IPS DF 4.7 (cell line): Measurements from ENCODE around the gene XPO1.
A peak's percentile ranks its signal among the peaks of the same experiment; 100 is the strongest.
"Not testable (repeated sequence)": the region's sequence is repeated elsewhere in the genome, so short reads cannot be mapped to it uniquely, and the experiment has no call there.

ENCODE experiments used
- DNase-seq: peaks from one replicate; pipeline ENCODE4 v3.0.0-alpha.2; 2013; ENCODE audit warnings: low spot score; ENCODE audit errors: extremely low read depth

Gene XPO1, protein sequence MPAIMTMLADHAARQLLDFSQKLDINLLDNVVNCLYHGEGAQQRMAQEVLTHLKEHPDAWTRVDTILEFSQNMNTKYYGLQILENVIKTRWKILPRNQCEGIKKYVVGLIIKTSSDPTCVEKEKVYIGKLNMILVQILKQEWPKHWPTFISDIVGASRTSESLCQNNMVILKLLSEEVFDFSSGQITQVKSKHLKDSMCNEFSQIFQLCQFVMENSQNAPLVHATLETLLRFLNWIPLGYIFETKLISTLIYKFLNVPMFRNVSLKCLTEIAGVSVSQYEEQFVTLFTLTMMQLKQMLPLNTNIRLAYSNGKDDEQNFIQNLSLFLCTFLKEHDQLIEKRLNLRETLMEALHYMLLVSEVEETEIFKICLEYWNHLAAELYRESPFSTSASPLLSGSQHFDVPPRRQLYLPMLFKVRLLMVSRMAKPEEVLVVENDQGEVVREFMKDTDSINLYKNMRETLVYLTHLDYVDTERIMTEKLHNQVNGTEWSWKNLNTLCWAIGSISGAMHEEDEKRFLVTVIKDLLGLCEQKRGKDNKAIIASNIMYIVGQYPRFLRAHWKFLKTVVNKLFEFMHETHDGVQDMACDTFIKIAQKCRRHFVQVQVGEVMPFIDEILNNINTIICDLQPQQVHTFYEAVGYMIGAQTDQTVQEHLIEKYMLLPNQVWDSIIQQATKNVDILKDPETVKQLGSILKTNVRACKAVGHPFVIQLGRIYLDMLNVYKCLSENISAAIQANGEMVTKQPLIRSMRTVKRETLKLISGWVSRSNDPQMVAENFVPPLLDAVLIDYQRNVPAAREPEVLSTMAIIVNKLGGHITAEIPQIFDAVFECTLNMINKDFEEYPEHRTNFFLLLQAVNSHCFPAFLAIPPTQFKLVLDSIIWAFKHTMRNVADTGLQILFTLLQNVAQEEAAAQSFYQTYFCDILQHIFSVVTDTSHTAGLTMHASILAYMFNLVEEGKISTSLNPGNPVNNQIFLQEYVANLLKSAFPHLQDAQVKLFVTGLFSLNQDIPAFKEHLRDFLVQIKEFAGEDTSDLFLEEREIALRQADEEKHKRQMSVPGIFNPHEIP (N-terminal part only)

DNA sequence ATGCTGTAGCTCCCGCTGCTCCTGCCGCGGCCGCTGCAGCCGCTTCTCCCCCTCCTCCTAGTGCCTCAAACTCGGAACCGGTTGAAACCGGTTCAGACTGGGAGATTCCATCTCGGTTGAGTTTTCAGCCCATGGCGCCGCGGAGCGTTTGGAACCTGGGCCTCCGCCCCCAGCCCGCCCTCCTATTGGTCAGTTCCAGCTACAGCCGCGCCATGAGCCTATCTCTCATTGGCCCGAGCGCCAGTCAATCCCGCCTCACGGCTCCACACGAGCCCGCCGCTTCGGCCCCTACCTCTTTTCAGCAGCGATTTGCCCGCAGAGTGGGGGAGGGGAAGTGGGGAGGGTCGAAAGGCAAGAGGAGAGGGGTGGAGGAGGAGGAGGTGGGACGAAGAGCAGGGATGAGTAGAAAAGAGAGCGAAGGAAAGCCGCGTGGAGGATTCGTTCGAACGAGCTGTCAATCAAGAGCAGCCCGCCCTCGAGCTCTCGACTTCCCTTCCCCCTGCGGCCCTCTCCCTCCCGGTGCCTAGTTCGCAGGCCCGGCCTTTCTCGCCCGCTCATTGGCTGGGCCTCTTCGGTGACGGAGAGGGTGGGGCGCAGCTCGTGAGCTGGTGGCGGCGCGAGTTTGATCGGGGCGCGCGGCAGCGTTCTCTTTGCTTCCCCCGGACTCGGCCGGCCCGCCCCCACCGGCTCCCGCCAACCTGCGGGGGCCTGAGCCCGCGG is at the start of gene XPO1:
Gene XPO1, minus strand, starts transcription at position 157 of the 720 bp plus-strand sequence. CDS start 4,459 bp downstream, outside the sequence.
- DNase-seq: peak; percentile 96

GRCh38 chr2:61586928-61587327 is 48.8 kb upstream of the XPO1 start:
- DNase-seq: not testable (repeated sequence)

GRCh38 chr2:61585383-61585782 is 47.2 kb upstream of the XPO1 start:
- no peak for DNase-seq

GRCh38 chr2:61584368-61584767 is 46.2 kb upstream of the XPO1 start:
- DNase-seq: not testable (repeated sequence)

GRCh38 chr2:61582165-61582564 is 44.0 kb upstream of the XPO1 start:
- DNase-seq: peak; percentile 87

- DNase-seq: no peak
Observed at GRCh38 chr2:61581716-61582115, 43.6 kb upstream of the XPO1 start.

DNA sequence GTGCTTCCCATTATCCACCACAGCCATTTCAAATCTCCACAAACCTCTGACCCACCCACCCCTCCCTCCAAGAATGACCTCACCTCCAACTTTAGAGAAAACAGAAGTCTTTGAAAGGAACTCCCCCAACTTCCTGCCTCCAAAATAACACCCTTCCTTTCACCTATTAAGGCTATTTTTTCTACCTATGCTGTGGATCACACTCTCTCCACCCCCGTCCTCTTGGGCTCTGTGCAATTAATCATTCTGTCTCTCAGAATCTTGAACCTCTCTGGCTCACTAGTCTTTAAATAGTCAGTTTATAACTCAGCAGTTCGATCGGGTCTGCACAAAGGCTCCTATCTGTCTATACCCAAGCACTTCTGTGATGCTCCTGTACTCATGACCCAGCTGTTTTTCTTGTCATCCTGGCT is 37.3 kb upstream of the XPO1 start:
- DNase-seq: no peak

- DNase-seq: no peak
Observed at GRCh38 chr2:61566566-61566965, 28.4 kb upstream of the XPO1 start.

DNA sequence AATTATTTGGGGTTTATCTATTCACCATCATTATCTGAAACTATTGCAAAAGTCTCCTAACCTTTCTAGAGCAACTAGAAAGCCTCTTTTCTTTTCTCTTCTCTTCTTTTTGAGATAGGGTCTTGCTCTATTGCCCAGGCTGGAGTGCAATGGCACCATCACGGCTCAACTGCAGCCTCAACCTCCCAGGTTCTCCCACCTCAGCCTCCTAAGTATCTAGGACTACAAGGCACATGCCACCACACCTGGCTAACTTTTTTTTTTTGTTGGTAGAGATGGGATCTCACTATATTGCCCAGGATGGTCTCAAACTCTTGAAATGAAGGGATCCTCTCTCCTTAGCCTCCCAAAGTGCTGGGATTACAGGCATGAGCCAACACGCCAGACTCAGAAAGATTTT is 24.5 kb upstream of the XPO1 start:
- DNase-seq: no peak

DNA sequence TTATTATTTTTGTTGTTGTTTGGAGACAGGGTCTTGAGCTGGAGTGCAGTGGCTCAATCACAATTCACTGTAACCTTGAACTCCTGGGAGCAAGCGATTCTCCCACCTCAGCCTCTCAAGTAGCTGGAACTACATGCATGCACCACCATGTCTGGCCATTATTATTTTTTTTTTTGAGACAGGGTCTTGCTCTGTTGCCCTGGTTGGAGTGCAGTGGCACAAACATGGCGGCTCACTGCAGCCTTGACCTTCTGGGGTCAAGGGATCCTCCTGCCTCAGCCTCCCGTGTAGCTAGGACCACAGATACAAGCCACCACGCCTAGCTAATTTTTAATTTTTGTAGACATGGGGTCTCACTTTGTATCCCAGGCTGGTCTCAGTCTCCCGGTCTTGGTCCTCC is 20.0 kb upstream of the XPO1 start:
- no peak for DNase-seq

GRCh38 chr2:61557381-61557780 is 19.2 kb upstream of the XPO1 start:
- DNase-seq: no peak

- no peak for DNase-seq
Observed at GRCh38 chr2:61554604-61555003, 16.4 kb upstream of the XPO1 start.

DNA sequence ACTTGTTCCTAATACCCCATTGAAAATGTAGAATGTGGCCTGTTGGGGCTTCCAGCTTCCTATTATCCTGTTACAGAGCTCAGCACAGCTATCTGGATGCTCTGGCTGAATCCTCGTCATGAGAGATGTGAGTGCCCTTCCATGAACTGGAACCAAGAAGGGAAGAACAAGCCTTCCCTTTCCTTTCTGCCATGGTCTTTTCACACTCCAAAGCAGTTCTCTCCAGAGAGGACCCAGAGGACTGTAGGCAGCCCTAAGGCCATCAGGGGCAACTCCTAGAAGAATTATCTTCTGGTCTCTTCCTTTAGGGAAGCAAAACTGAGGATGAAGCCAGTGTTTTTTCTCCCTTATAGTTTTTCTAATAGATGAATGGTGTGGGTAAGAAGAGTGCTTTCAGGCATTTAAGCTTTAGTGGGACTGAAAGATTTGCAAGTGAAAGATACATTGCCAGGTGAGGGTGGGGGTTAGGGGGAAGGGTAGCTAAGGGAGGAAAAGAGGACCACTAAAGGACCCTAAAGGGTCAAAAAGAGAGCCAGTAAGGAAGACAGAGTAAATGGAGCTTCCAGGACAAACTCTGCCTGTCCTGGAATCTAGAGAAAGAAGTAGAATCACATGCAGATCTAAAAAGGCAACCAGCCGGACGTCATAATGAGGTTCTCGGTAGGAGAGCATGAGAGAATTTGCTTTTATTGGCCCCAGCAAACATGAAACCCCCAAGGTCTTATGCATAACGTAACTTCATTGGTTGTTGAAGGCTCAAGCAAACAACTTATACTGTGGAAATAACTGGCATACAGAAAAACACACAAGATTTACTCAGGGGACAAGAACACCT is 12.4 kb upstream of the XPO1 start:
- DNase-seq: no peak

DNA sequence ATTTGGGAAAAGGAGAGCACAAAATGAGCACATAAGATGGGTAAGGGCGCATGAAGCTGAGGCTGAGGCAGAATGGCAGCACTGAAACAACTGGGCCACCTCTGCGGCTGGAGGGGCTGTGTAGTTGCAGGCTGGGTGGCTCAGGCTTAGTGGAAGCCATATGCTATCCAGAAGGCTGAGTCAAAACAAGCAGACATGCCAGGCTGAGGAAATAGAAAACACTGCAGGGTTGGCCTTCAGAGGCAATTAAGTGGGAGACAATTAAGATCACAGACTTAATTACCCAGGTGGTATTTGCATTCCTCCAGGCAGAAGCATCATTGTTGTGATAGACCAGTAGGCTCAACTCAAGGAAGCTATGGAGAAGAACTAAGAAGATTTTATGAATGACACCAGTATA is 11.4 kb upstream of the XPO1 start:
- DNase-seq: no peak

DNA sequence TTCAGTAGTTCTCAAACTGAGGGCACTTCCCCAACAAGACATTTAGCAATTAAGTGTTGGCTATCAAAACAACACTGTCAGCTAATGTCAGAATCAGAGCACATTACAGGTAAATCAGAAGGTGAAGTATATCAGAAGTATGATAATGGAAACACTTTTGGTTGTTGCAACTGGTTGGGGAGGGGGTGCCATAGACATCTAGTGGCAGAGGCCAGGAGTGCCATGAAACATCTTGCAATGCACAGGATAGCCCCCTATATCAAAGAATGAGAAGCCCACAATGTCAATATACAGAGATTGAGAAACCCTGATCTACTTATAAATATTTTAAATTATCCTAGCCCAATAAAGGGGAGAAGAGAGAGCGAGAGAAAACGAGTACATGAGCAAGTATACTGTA is 4.9 kb upstream of the XPO1 start:
- no peak for DNase-seq

- not testable (repeated sequence) for DNase-seq
Observed at GRCh38 chr2:61540167-61540566, 2.0 kb upstream of the XPO1 start.

GRCh38 chr2:61538920-61539520 is 864 bp upstream of the XPO1 start:
- no peak for DNase-seq

GRCh38 chr2:61537950-61538199 is 281 bp downstream of the XPO1 start:
- DNase-seq: no peak

- no peak for DNase-seq
Observed at GRCh38 chr2:61537277-61537949, 743 bp downstream of the XPO1 start.
